Sigmoid colon (tissue), 7 donors: Measurements from ENCODE around the gene EPHA7. TPM values are rescaled to one million over a fixed set of nuclear protein-coding genes. Genes with fewer than 3 reads are reported as not detected.

Experiments
- DNase-seq: peaks from one replicate; pipeline ENCODE4 v3.0.0-alpha.2; 2019
- H3K27ac ChIP-seq, 4 donors: fragments of 200-600 bp; sonication (generic); one replicate each; pipeline ENCODE4 v1.5.1; 2016 to 2019; ENCODE audit warnings: mild to moderate bottlenecking in 1 of 4
- H3K27me3 ChIP-seq, 3 donors: fragments of 200-600 bp; sonication (generic); one replicate each; pipeline ENCODE4 v1.5.1; 2019; ENCODE audit warnings: mild to moderate bottlenecking in 1 of 3
- H3K36me3 ChIP-seq, 4 donors: fragments of 200-600 bp; sonication (generic); one replicate each; pipeline ENCODE4 v1.5.1; 2016 to 2019
- H3K4me1 ChIP-seq, 4 donors: fragments of 200-600 bp; sonication (generic); one replicate each; pipeline ENCODE4 v1.5.1; 2017 to 2019
- H3K4me3 ChIP-seq, 4 donors: fragments of 200-600 bp; sonication (generic); one replicate each; pipeline ENCODE4 v1.5.1; 2017 to 2019; ENCODE audit warnings: mild to moderate bottlenecking in 2 of 4, moderate library complexity in 1 of 4
- H3K9me3 ChIP-seq, 4 donors: fragments of 200-600 bp in 3 of 4; sonication (generic) in 3 of 4; one replicate each; pipeline versions ENCODE4 v1.5.1 to v1.6.1; 2013 to 2019
- CTCF ChIP-seq, 4 experiments: fragments of 450-650 bp in 3 of 4; fragments of 200-600 bp in 1 of 4; IDR thresholded peaks; one replicate each; pipeline ENCODE4 v1.5.1; 2016 to 2019; ENCODE audit warnings: antibody characterized with exemption in 4 of 4, mild to moderate bottlenecking in 3 of 4, moderate library complexity in 2 of 4
- EP300 ChIP-seq, 4 donors: sonication (generic); formaldehyde crosslinking; IDR thresholded peaks; one replicate each; pipeline ENCODE4 v1.6.1; 2017; ENCODE audit warnings: antibody characterized with exemption in 4 of 4
- POLR2A ChIP-seq, 2 donors: fragments of 450-650 bp; IDR thresholded peaks; one replicate each; pipeline ENCODE4 v1.6.1; 2016; ENCODE audit warnings: antibody characterized with exemption in 2 of 2, mild to moderate bottlenecking in 2 of 2, moderate library complexity in 2 of 2
- POLR2AphosphoS5 ChIP-seq, 4 donors: sonication (generic); formaldehyde crosslinking; IDR thresholded peaks; one replicate each; pipeline ENCODE4 v1.6.1; 2017; ENCODE audit warnings: antibody characterized with exemption in 4 of 4
- WGBS, 2 donors: extraction: QIAGEN DNeasy Blood & Tissue Kit; methylation state at CpG; one replicate each; pipeline ENCODE4 v1.1.7; 2013; 5-methylcytosine and 5-hydroxymethylcytosine counted together
- intact Hi-C: fragments of 100-400 bp; cut with DNase I; formaldehyde crosslinking; loops from one replicate; pipeline ENCODE4 v1.15.1; 2023
- polyA plus RNA-seq, 3 donors: library from polyadenylated mRNA; stranded (reverse); fragments of 200-250 nt; gene quantifications; one replicate each; pipeline ENCODE4 v1.2.3, GENCODE V29; 2013
- total RNA-seq, 4 donors: library from RNA; depleted of rRNA; stranded (reverse); fragments of >200 nt; gene quantifications; one replicate each; pipeline ENCODE4 v1.1.0, GENCODE V29; 2016
- donor health status: healthy with polysubstance abuse.
- donor health status: Bipolar disorder and iron deficiency.
- donor health status: healthy.

Gene EPHA7
- total and polyA plus RNA-seq, 7 donors: 1.2 to 134 (median 70.3) TPM; not detected in 1

- DNase-seq: no peak
- H3K27ac ChIP-seq: no peak overlapping the region
- H3K4me3 ChIP-seq: no peak overlapping the region
- TF ChIP-seq POLR2A (IDR thresholded peaks at IDR 0.05) (no peak), CTCF (IDR thresholded peaks at IDR 0.05) (no peak), EP300 (IDR thresholded peaks at IDR 0.05) (no peak), POLR2AphosphoS5 (IDR thresholded peaks at IDR 0.05) (no peak)
- peaks cover 0 to 23% (median 0%) of the 10 kb centered on the region in 4 donors for H3K4me1 ChIP-seq
- intact Hi-C loops: no loop called here
- 55 to 78% methylated on average over 4 of the region's 4 CpGs for WGBS, 2 donors
- no peaks in the 10 kb centered on the region for H3K27me3 ChIP-seq
- H3K9me3 ChIP-seq: no peaks in the 10 kb centered on the region
- peaks cover 0 to 28% (median 0%) of the 10 kb centered on the region in 4 donors for H3K36me3 ChIP-seq
These were observed 30.2 kb downstream of the EPHA7 start for GRCh38 chr6:93389192-93389591.

DNA sequence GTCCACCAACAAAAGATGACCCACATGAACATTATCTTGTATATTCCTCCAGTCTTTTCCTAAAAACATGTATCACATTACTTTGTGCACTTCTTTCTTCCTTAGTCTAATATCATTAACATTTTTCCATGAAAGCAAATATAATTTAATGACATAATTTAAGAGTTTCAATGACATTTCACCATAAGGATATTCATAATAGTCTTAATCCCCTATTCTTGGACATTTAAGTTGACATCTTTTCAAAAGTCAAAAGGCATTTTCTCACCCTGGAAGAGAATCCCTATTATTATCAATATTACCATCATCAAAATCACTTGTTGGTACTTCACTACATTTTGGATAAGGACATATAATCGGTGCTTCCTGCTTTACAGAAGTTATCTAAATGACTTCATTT lies 31.3 kb downstream of the EPHA7 start:
- TF ChIP-seq CTCF (IDR thresholded peaks at IDR 0.05) (no peak), POLR2AphosphoS5 (IDR thresholded peaks at IDR 0.05) (no peak), POLR2A (IDR thresholded peaks at IDR 0.05) (no peak), EP300 (IDR thresholded peaks at IDR 0.05) (no peak)
- Histone ChIP-seq H3K27me3 (no peaks in the 10 kb centered on the region), H3K9me3 (no peaks in the 10 kb centered on the region), H3K4me1 (peaks cover 0 to 12% (median 0%) of the 10 kb centered on the region in 4 donors), H3K27ac (no peak overlapping the region), H3K36me3 (peaks cover 0 to 34% (median 0%) of the 10 kb centered on the region in 4 donors), H3K4me3 (no peak overlapping the region)
- no peak for DNase-seq
- 52 to 92% methylated on average over 1 of the region's 1 CpG for whole genome bisulfite sequencing, 2 donors
- intact Hi-C loops: no loop called here

- no peaks in the 10 kb centered on the region for H3K9me3 ChIP-seq
- TF ChIP-seq EP300 (IDR thresholded peaks at IDR 0.05): no peak
- no peak for TF ChIP-seq CTCF (IDR thresholded peaks at IDR 0.05)
- no peak for TF ChIP-seq POLR2AphosphoS5 (IDR thresholded peaks at IDR 0.05)
- no peak for TF ChIP-seq POLR2A (IDR thresholded peaks at IDR 0.05)
- H3K27me3 ChIP-seq: no peaks in the 10 kb centered on the region
- peaks cover 0 to 5% (median 0%) of the 10 kb centered on the region in 4 donors for H3K36me3 ChIP-seq
- no peak overlapping the region for H3K27ac ChIP-seq
- WGBS, 2 donors: 72 to 84% methylated on average over 3 of the region's 3 CpGs
- H3K4me1 ChIP-seq: peaks cover 0 to 9% (median 0%) of the 10 kb centered on the region in 4 donors
- no peak overlapping the region for H3K4me3 ChIP-seq
- intact Hi-C loops: no loop called here
- DNase-seq: no peak
These were observed 43.3 kb downstream of the EPHA7 start for GRCh38 chr6:93376026-93376540.

DNA sequence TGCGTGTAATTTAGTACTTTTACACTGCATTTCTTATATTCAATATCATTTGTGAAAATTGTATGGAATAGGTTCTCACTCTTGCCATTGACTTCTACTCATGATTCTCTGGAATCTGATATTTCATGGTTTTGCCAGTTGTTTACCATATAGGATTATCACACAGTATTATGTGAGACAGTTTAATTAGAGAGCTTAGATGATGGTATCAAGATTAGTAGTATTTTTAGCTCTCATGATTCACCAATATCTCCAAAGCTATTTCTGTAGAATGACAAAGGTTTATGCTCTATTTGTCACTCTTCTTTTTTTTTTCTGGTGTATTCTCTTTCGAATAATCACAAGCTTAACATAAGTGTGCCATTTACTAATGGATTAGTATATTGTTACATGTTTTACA lies 45.9 kb downstream of the EPHA7 start:
- Histone ChIP-seq H3K4me1 (peaks cover 0 to 9% (median 0%) of the 10 kb centered on the region in 4 donors), H3K4me3 (no peak overlapping the region), H3K9me3 (no peaks in the 10 kb centered on the region), H3K36me3 (peaks cover 0 to 5% (median 0%) of the 10 kb centered on the region in 4 donors), H3K27me3 (no peaks in the 10 kb centered on the region), H3K27ac (no peak overlapping the region)
- no peak for TF ChIP-seq EP300 (IDR thresholded peaks at IDR 0.05)
- TF ChIP-seq CTCF (IDR thresholded peaks at IDR 0.05): no peak
- TF ChIP-seq POLR2AphosphoS5 (IDR thresholded peaks at IDR 0.05): no peak
- no peak for TF ChIP-seq POLR2A (IDR thresholded peaks at IDR 0.05)
- 81 to 83% methylated on average over 2 of the region's 2 CpGs for WGBS, 2 donors
- no peak for DNase-seq
- intact Hi-C loops: no loop called here

- TF ChIP-seq EP300 (IDR thresholded peaks at IDR 0.05) (no peak), CTCF (IDR thresholded peaks at IDR 0.05) (no peak), POLR2AphosphoS5 (IDR thresholded peaks at IDR 0.05) (no peak), POLR2A (IDR thresholded peaks at IDR 0.05) (no peak)
- DNase-seq: no peak
- H3K27me3 ChIP-seq: no peaks in the 10 kb centered on the region
- H3K4me3 ChIP-seq: no peak overlapping the region
- no peak overlapping the region for H3K27ac ChIP-seq
- H3K9me3 ChIP-seq: no peaks in the 10 kb centered on the region
- peaks cover 0 to 5% (median 0%) of the 10 kb centered on the region in 4 donors for H3K36me3 ChIP-seq
- H3K4me1 ChIP-seq: peaks cover 0 to 19% (median 0%) of the 10 kb centered on the region in 4 donors
- intact Hi-C loops: no loop called here
These were observed 47.6 kb downstream of the EPHA7 start for GRCh38 chr6:93371756-93372155.
